Cardiac fibroblast (primary cell): ENCODE results near the gene LYVE1.

Experiments
- DNase-seq, 2 donors: peaks; one replicate each; pipeline versions ENCODE4 v3.0.0 to v3.0.0-alpha.2; 2010; ENCODE audit warnings: low read depth in 2 of 2
- H3K4me3 ChIP-seq, 2 donors: replicated peaks in 1 of 2; 1 replicate in 1 of 2; 2 replicates in 1 of 2; pipeline ENCODE4 v1.5.1; 2011; ENCODE audit warnings: low read depth in 2 of 2, low read length in 2 of 2, mild to moderate bottlenecking in 2 of 2, moderate library complexity in 1 of 2
- TF ChIP-seq, protein P1 (sequence below): IDR thresholded peaks from one replicate; pipeline ENCODE4 v1.5.1; 2011; ENCODE audit warnings: low read depth, mild to moderate bottlenecking, low read length, inconsistent platforms

LYVE1 gene

DNA sequence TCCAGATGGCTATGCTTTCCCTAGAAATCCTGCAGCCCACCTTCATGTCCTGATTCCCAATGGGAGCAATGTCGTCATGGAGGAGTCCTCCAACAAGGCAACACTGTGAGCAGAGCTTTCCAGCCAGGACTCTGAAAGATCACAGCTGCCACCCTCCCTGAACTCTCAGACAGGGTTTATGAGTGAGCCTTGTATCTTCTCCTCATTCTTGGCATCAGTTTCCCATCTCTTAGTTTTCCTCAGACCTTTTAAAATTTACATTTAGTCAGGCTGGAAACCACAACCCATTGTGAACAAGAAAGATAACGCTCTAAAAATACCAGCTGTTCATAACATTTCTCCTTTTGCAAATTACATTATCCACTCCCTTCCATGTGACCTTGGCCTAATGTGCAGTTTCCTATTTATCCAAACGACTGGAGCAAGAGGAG is 15.6 kb upstream of the LYVE1 start:
- TF ChIP-seq, protein P1, sequence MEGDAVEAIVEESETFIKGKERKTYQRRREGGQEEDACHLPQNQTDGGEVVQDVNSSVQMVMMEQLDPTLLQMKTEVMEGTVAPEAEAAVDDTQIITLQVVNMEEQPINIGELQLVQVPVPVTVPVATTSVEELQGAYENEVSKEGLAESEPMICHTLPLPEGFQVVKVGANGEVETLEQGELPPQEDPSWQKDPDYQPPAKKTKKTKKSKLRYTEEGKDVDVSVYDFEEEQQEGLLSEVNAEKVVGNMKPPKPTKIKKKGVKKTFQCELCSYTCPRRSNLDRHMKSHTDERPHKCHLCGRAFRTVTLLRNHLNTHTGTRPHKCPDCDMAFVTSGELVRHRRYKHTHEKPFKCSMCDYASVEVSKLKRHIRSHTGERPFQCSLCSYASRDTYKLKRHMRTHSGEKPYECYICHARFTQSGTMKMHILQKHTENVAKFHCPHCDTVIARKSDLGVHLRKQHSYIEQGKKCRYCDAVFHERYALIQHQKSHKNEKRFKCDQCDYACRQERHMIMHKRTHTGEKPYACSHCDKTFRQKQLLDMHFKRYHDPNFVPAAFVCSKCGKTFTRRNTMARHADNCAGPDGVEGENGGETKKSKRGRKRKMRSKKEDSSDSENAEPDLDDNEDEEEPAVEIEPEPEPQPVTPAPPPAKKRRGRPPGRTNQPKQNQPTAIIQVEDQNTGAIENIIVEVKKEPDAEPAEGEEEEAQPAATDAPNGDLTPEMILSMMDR = no peak
- no peak overlapping the region for H3K4me3 ChIP-seq
- peak; percentile 54 to 90 for DNase-seq

DNA sequence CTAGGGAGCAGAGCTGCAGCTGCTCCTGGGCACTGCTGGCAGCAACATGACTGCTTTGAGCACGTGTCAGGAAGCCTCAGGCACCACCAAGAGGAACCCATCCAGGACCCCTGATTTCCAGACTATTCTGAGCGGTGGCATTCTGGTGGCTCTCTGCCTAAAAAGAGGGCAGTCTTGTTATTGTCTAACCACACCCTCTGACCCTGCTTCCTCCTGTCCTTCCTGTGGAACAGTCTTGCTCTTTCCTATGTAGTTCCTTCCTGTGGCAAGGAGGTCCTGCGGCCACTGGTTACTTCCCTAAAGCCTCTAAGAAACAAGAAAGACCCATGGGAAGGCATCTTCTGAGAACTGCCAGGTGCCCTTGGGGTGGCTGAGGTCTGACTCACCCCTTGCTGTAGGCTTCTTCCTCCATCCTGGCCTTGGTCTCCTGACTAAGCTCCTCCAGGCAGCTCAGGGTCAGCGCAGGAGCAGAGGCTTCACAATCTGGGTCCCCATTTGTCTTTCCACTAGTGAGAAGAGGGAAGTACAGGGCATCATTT is 13.1 kb upstream of the LYVE1 start:
- H3K4me3 ChIP-seq = no peak overlapping the region
- TF ChIP-seq, protein P1 = no peak
- DNase-seq = peak in 1 of 2 donors; percentile 56

DNA sequence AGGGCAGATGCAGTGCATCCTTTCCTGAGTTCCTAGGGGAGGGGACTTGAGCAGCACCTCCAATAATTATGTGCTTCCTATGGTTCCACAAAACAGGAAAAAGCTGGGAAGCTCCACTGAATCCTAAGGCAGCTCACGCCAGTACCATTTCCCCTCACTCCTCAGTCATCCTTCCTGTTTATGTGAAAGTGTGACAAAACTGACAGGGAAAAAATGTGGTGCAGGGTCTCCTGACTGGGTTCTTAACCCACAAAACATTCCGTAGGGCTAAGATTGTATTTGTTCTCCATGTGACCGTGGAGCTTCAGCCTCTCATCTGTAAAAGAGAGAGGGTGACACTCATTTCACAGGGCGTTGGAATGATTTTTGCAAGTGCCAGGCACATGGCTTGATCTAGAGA is 12.2 kb upstream of the LYVE1 start:
- TF ChIP-seq, protein P1 = no peak
- no peak for DNase-seq
- H3K4me3 ChIP-seq = no peak overlapping the region

DNA sequence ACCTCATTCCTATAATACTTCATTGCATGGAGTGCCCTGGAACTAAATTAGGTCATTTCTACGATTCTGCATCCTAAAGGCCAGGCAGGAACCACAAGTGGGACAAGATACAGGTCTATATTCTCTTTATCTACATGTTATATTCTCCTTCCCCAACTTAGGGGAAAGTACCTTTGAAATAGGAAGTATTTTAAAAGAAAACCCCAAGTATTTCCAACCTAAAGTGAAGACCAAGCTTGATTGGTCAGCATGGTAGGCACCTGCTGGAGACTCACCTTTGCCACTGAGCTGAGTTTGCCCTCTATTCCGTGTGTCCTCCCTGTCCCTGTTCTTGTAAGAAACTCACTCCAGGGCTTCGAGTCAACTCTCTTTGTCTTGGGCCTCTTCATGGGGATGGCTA is 11.2 kb upstream of the LYVE1 start:
- DNase-seq = no peak
- TF ChIP-seq, protein P1 = no peak
- H3K4me3 ChIP-seq = no peak overlapping the region

DNA sequence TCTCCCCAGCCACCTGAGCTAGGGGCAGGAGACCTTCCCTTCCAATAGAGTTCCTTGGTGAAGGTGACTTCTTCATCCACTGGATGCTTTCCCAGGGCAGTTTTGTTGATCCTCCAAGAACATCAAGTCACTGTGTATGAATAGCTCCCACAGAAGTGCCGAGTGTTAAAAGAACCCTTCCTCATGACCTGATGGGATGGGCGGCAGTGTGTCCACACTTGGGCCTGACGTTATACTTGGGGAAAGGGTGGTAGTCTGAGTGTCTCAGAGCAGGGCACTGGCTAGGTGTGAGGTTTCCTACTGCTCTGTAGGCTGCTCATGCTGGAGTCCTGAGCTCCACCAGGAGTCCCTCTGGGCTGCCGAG is 7.6 kb upstream of the LYVE1 start:
- TF ChIP-seq, protein P1 = no peak
- DNase-seq = no peak

DNA sequence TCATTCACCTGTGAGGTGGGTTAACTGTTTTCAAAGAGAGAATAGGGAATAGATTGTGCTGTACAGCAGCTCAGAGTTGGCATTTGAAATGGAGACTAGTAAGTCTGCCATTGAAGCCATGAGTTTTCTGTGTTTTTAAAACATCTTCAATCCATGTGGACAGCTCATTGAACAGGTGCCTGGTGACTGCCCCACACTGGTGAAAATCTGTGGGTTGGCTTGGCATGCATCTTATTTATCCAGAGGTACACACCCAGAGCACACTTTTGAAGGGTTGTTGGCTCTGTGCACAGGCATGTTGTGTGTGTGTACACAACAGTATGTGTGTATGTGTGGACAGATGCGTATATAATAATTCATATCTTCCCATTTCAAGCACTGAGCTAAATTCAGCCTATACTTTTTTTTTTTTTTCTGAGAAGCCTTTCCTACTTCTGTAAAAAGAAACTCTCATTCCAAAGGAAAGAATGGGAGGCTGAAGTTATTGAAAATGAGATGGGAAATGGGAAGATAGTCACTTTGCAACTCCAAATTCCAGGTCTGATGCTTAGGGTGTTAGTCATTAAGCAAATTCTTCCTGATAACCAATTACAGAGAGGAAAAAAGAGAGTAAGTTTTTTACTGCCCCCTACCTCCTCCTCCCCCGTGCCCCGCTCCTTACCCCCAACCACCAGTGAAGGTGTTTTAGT is 7.0 kb upstream of the LYVE1 start:
- H3K4me3 ChIP-seq = no peak overlapping the region
- DNase-seq = no peak
- TF ChIP-seq, protein P1 = no peak

More for the DNA sequence above, 7.6 kb upstream of the LYVE1 start:
- no peak overlapping the region for H3K4me3 ChIP-seq
